GM23248 (cell line): ENCODE results near the gene CCDC85C.

ENCODE experiments used
- EZH2 ChIP-seq: fragments of 200-600 bp; sonication (generic); IDR thresholded peaks from 2 replicates; pipeline ENCODE4 v1.6.1; 2018; ENCODE audit warnings: antibody characterized with exemption, mild to moderate bottlenecking; ENCODE audit not compliant: insufficient read depth, poor library complexity, severe bottlenecking
- EZH2phosphoT487 ChIP-seq: fragments of 200-600 bp; sonication (generic); IDR thresholded peaks from 2 replicates; pipeline ENCODE4 v1.6.1; 2018; ENCODE audit warnings: antibody characterized with exemption, moderate library complexity, mild to moderate bottlenecking, low read depth; ENCODE audit not compliant: insufficient read depth

DNA sequence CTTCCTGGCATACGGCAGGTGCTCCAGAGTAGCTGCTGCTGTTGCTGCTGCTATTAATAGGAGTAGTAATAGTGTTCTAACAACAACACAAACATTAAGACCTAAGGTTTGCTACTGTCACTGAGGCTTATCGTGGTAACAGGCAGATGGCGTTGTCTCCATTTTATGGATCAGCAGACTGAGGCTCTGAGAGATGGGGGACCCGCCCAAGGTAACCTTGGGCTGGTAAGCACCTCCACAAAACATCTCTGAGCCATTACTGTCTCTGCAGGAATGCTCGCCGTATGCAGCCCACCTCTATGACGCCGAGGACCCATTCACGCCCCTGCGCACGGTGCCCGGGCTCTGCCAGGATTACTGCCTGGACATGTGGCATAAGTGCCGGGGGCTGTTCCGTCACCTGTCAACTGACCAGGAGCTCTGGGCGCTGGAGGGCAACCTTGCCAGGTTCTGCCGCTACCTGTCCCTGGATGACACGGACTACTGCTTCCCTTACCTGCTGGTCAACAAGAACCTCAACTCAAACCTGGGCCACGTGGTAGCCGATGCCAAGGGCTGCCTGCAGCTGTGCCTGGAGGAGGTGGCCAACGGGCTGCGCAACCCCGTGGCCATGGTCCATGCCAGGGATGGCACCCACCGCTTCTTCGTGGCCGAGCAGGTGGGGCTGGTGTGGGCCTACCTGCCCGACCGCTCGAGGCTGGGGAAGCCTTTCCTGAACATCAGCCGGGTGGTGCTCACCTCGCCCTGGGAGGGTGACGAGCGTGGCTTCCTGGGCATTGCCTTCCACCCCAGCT is 48.1 kb upstream of the CCDC85C start:
- TF ChIP-seq EZH2 = no peak
- TF ChIP-seq EZH2phosphoT487 = no peak
